ENCODE data around the gene PPP1R3E. TPM values are rescaled to one million over a fixed set of nuclear protein-coding genes. Genes with fewer than 3 reads are reported as not detected.
"Not testable (repeated sequence)": the region's sequence is repeated elsewhere in the genome, so short reads cannot be mapped to it uniquely, and the experiment has no call there.

PPP1R3E gene
- polyA plus RNA-seq, 1 donor from 2014 or later = 17.2 TPM

GRCh38 chr14:23269193-23269592 is 33.5 kb downstream of the PPP1R3E start:
- H3K27ac ChIP-seq (ENCODE audit: low read length) = no peak overlapping the region
- H2AFZ ChIP-seq (ENCODE audit: low read depth, low read length) = no peak overlapping the region
- no peaks in the 10 kb centered on the region for H3K27me3 ChIP-seq (ENCODE audit: insufficient read depth, low read depth, low read length)
- no peaks in the 10 kb centered on the region for H3K79me2 ChIP-seq (replicated peaks; ENCODE audit: insufficient read depth, low read length)
- no peaks in the 10 kb centered on the region for H4K20me1 ChIP-seq (ENCODE audit: insufficient read depth)
- H3K9me2 ChIP-seq (ENCODE audit: insufficient read depth, low read length) = no peaks in the 10 kb centered on the region
- H3K4me2 ChIP-seq (ENCODE audit: low read length) = no peak overlapping the region
- no peaks in the 10 kb centered on the region for H3F3A ChIP-seq (ENCODE audit: insufficient read depth, low read length, poor library complexity, severe bottlenecking)
- TF ChIP-seq EP300 (conservative IDR thresholded peaks at IDR 0.05; ENCODE audit: poor library complexity, severe bottlenecking) (no peak), POLR2AphosphoS5 (IDR thresholded peaks at IDR 0.05) (no peak), EZH2 (IDR thresholded peaks at IDR 0.05; ENCODE audit: borderline replicate concordance, insufficient read depth, low read length, poor library complexity, severe bottlenecking) (no peak), REST (IDR thresholded peaks at IDR 0.05; ENCODE audit: borderline replicate concordance) (no peak), SMC3 (conservative IDR thresholded peaks at IDR 0.05; ENCODE audit: poor library complexity) (no peak), TAF1 (IDR thresholded peaks at IDR 0.05; ENCODE audit: low read depth) (no peak), RAD21 (conservative IDR thresholded peaks at IDR 0.05) (no peak), CTCF (IDR thresholded peaks at IDR 0.05; ENCODE audit: poor library complexity, severe bottlenecking) (no peak), MXI1 (conservative IDR thresholded peaks at IDR 0.05; ENCODE audit: poor library complexity, severe bottlenecking) (no peak)
- no peaks in the 10 kb centered on the region for H3K9me3 ChIP-seq (ENCODE audit: low read length)
- no peak overlapping the region for H3K9ac ChIP-seq (ENCODE audit: low read length)
- no peaks in the 10 kb centered on the region for H3K36me3 ChIP-seq (ENCODE audit: insufficient read depth, low read length)
- no peak overlapping the region for H3K4me3 ChIP-seq (ENCODE audit: low read length)

GRCh38 chr14:23260849-23261248 is 41.8 kb downstream of the PPP1R3E start:
- not testable (repeated sequence) for H3K27me3 ChIP-seq (ENCODE audit: insufficient read depth, low read depth, low read length); H3K27ac ChIP-seq (ENCODE audit: low read length); H3K4me2 ChIP-seq (ENCODE audit: low read length); H4K20me1 ChIP-seq (ENCODE audit: insufficient read depth); H3K9ac ChIP-seq (ENCODE audit: low read length); H3K79me2 ChIP-seq (replicated peaks; ENCODE audit: insufficient read depth, low read length); H3K36me3 ChIP-seq (ENCODE audit: insufficient read depth, low read length); H3K4me3 ChIP-seq (ENCODE audit: low read length); H3K9me3 ChIP-seq (ENCODE audit: low read length); H2AFZ ChIP-seq (ENCODE audit: low read depth, low read length); H3F3A ChIP-seq (ENCODE audit: insufficient read depth, low read length, poor library complexity, severe bottlenecking); H3K9me2 ChIP-seq (ENCODE audit: insufficient read depth, low read length)

- Histone ChIP-seq H3K9me2 (ENCODE audit: insufficient read depth, low read length) (no peaks in the 10 kb centered on the region), H3K4me3 (ENCODE audit: low read length) (no peak overlapping the region), H3F3A (ENCODE audit: insufficient read depth, low read length, poor library complexity, severe bottlenecking) (no peaks in the 10 kb centered on the region), H3K27ac (ENCODE audit: low read length) (no peak overlapping the region), H2AFZ (ENCODE audit: low read depth, low read length) (no peak overlapping the region), H4K20me1 (ENCODE audit: insufficient read depth) (no peaks in the 10 kb centered on the region), H3K36me3 (ENCODE audit: insufficient read depth, low read length) (no peaks in the 10 kb centered on the region), H3K9ac (ENCODE audit: low read length) (no peak overlapping the region), H3K9me3 (ENCODE audit: low read length) (no peaks in the 10 kb centered on the region), H3K27me3 (ENCODE audit: insufficient read depth, low read depth, low read length) (no peaks in the 10 kb centered on the region), H3K79me2 (replicated peaks; ENCODE audit: insufficient read depth, low read length) (no peaks in the 10 kb centered on the region), H3K4me2 (ENCODE audit: low read length) (no peak overlapping the region)
- TF ChIP-seq RAD21 (conservative IDR thresholded peaks at IDR 0.05) (no peak), POLR2AphosphoS5 (IDR thresholded peaks at IDR 0.05) (no peak), REST (IDR thresholded peaks at IDR 0.05; ENCODE audit: borderline replicate concordance) (no peak), SMC3 (conservative IDR thresholded peaks at IDR 0.05; ENCODE audit: poor library complexity) (no peak), EP300 (conservative IDR thresholded peaks at IDR 0.05; ENCODE audit: poor library complexity, severe bottlenecking) (no peak), CTCF (IDR thresholded peaks at IDR 0.05; ENCODE audit: poor library complexity, severe bottlenecking) (no peak)
These were observed 43.2 kb downstream of the PPP1R3E start for GRCh38 chr14:23259426-23259825.

All from neural cell (in vitro differentiated cells).